ENCODE data around the gene LYPD4.

GRCh38 chr19:41879670-41880328, 35.3 kb upstream of the LYPD4 start:
- TF ChIP-seq, protein P1, sequence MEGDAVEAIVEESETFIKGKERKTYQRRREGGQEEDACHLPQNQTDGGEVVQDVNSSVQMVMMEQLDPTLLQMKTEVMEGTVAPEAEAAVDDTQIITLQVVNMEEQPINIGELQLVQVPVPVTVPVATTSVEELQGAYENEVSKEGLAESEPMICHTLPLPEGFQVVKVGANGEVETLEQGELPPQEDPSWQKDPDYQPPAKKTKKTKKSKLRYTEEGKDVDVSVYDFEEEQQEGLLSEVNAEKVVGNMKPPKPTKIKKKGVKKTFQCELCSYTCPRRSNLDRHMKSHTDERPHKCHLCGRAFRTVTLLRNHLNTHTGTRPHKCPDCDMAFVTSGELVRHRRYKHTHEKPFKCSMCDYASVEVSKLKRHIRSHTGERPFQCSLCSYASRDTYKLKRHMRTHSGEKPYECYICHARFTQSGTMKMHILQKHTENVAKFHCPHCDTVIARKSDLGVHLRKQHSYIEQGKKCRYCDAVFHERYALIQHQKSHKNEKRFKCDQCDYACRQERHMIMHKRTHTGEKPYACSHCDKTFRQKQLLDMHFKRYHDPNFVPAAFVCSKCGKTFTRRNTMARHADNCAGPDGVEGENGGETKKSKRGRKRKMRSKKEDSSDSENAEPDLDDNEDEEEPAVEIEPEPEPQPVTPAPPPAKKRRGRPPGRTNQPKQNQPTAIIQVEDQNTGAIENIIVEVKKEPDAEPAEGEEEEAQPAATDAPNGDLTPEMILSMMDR (IDR thresholded peaks at IDR 0.05): no peak
- TF ChIP-seq, protein P2, sequence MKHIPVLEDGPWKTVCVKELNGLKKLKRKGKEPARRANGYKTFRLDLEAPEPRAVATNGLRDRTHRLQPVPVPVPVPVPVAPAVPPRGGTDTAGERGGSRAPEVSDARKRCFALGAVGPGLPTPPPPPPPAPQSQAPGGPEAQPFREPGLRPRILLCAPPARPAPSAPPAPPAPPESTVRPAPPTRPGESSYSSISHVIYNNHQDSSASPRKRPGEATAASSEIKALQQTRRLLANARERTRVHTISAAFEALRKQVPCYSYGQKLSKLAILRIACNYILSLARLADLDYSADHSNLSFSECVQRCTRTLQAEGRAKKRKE (CRISPR knock-in tag; IDR thresholded peaks at IDR 0.05; ENCODE audit: low read depth): no peak
- TF ChIP-seq CEBPB (IDR thresholded peaks at IDR 0.05) (no peak), RFX5 (IDR thresholded peaks at IDR 0.05) (no peak), CBX8 (IDR thresholded peaks at IDR 0.05) (no peak), CHD2 (IDR thresholded peaks at IDR 0.05; ENCODE audit: low read length, partially characterized antibody) (no peak), GATA3 (IDR thresholded peaks at IDR 0.05; ENCODE audit: borderline replicate concordance) (no peak), NPAS2 (CRISPR knock-in tag; IDR thresholded peaks at IDR 0.05; ENCODE audit: borderline replicate concordance) (no peak), MAX (IDR thresholded peaks at IDR 0.05) (no peak), USF2 (IDR thresholded peaks at IDR 0.05) (no peak)
- TF ChIP-seq, protein P3, sequence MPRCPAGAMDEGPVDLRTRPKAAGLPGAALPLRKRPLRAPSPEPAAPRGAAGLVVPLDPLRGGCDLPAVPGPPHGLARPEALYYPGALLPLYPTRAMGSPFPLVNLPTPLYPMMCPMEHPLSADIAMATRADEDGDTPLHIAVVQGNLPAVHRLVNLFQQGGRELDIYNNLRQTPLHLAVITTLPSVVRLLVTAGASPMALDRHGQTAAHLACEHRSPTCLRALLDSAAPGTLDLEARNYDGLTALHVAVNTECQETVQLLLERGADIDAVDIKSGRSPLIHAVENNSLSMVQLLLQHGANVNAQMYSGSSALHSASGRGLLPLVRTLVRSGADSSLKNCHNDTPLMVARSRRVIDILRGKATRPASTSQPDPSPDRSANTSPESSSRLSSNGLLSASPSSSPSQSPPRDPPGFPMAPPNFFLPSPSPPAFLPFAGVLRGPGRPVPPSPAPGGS (IDR thresholded peaks at IDR 0.05): no peak
- TF ChIP-seq, protein P4, sequence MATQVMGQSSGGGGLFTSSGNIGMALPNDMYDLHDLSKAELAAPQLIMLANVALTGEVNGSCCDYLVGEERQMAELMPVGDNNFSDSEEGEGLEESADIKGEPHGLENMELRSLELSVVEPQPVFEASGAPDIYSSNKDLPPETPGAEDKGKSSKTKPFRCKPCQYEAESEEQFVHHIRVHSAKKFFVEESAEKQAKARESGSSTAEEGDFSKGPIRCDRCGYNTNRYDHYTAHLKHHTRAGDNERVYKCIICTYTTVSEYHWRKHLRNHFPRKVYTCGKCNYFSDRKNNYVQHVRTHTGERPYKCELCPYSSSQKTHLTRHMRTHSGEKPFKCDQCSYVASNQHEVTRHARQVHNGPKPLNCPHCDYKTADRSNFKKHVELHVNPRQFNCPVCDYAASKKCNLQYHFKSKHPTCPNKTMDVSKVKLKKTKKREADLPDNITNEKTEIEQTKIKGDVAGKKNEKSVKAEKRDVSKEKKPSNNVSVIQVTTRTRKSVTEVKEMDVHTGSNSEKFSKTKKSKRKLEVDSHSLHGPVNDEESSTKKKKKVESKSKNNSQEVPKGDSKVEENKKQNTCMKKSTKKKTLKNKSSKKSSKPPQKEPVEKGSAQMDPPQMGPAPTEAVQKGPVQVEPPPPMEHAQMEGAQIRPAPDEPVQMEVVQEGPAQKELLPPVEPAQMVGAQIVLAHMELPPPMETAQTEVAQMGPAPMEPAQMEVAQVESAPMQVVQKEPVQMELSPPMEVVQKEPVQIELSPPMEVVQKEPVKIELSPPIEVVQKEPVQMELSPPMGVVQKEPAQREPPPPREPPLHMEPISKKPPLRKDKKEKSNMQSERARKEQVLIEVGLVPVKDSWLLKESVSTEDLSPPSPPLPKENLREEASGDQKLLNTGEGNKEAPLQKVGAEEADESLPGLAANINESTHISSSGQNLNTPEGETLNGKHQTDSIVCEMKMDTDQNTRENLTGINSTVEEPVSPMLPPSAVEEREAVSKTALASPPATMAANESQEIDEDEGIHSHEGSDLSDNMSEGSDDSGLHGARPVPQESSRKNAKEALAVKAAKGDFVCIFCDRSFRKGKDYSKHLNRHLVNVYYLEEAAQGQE (IDR thresholded peaks at IDR 0.05): no peak
